Ovary (tissue), 3 donors: Measurements from ENCODE around the gene ENTR1.

Experiments
- CTCF ChIP-seq, 3 donors: fragments of 450-650 bp in 2 of 3; fragments of 200-600 bp in 1 of 3; IDR thresholded peaks; one replicate each; pipeline versions ENCODE4 v1.5.1 to v1.8.0; 2016 to 2022; ENCODE audit warnings: antibody characterized with exemption in 3 of 3, mild to moderate bottlenecking in 1 of 3
- EP300 ChIP-seq: sonication (generic); formaldehyde crosslinking; IDR thresholded peaks from one replicate; pipeline ENCODE4 v1.6.1; 2017; ENCODE audit warnings: antibody characterized with exemption
- POLR2A ChIP-seq: fragments of 450-650 bp; IDR thresholded peaks from one replicate; pipeline ENCODE4 v1.6.1; 2017; ENCODE audit warnings: antibody characterized with exemption, mild to moderate bottlenecking, moderate library complexity
- donor health status: DM: no; HTN: no; CAD: no.

- no peak for TF ChIP-seq CTCF (IDR thresholded peaks at IDR 0.05)
- no peak for TF ChIP-seq POLR2A
- no peak for TF ChIP-seq EP300
These were observed 11.0 kb downstream of the ENTR1 start for GRCh38 chr9:136399176-136400037.
